WTC11 (cell line): Measurements from ENCODE around the gene RASAL2.

Experiments used
- CTCF ChIP-seq: fragments of 200-600 bp; IDR thresholded peaks from 2 replicates; pipeline ENCODE4 v1.8.0; 2022; ENCODE audit warnings: antibody characterized with exemption
- ELF4 ChIP-seq: sonication (generic); formaldehyde crosslinking; IDR thresholded peaks from 2 replicates; pipeline ENCODE4 v1.8.1; 2022; ENCODE audit warnings: low read depth, mild to moderate bottlenecking, moderate library complexity, missing genetic modification reagents
- IRF2 ChIP-seq: sonication (generic); formaldehyde crosslinking; IDR thresholded peaks from 2 replicates; pipeline ENCODE4 v1.8.0; 2022; ENCODE audit warnings: low read depth, missing genetic modification reagents, borderline replicate concordance
- JUN ChIP-seq: sonication (generic); formaldehyde crosslinking; IDR thresholded peaks from 2 replicates; pipeline ENCODE4 v1.8.0; 2023; ENCODE audit warnings: mild to moderate bottlenecking, missing genetic modification reagents
- TCF7 ChIP-seq: sonication (generic); formaldehyde crosslinking; IDR thresholded peaks from 2 replicates; pipeline ENCODE4 v1.8.0; 2022; ENCODE audit warnings: mild to moderate bottlenecking, low read depth, missing genetic modification reagents, moderate library complexity
- ZNF138 ChIP-seq: sonication (generic); formaldehyde crosslinking; conservative IDR thresholded peaks from 2 replicates; pipeline ENCODE4 v1.8.1; 2022; ENCODE audit warnings: mild to moderate bottlenecking, moderate library complexity, missing genetic modification reagents
- TF ChIP-seq, protein P1 (sequence below): sonication (generic); formaldehyde crosslinking; IDR thresholded peaks from 2 replicates; pipeline ENCODE4 v1.8.0; 2022; ENCODE audit warnings: mild to moderate bottlenecking, missing genetic modification reagents
- TF ChIP-seq, protein P2 (sequence below): sonication (generic); formaldehyde crosslinking; IDR thresholded peaks from 2 replicates; pipeline ENCODE4 v1.8.1; 2022; ENCODE audit warnings: low read depth, missing genetic modification reagents, borderline replicate concordance

DNA sequence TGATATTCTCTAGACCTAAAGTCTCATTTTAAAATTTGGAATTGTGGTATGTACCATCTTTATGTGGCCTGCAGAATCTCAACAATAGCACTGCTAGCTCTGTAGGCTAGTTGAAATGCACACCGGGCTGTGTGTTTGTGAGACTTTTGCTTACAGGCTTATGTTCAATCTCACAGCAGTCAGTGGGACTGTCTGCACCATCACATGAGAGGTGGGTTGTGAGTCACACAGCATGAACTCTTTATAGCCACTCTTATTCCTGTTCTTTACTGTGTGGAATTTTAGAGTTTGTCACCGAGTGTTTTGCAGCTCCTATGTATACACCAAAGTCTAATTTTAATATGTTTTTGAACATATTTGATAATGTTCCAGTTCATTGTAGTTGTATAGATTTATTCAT, 74.6 kb downstream of the RASAL2 start:
- TF ChIP-seq IRF2 (no peak), CTCF (no peak), JUN (no peak), ELF4 (CRISPR knock-in tag) (no peak), ZNF138 (CRISPR knock-in tag) (no peak), TCF7 (no peak)
- TF ChIP-seq, protein P1, sequence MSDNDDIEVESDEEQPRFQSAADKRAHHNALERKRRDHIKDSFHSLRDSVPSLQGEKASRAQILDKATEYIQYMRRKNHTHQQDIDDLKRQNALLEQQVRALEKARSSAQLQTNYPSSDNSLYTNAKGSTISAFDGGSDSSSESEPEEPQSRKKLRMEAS (CRISPR knock-in tag), result no peak
- TF ChIP-seq, protein P2, sequence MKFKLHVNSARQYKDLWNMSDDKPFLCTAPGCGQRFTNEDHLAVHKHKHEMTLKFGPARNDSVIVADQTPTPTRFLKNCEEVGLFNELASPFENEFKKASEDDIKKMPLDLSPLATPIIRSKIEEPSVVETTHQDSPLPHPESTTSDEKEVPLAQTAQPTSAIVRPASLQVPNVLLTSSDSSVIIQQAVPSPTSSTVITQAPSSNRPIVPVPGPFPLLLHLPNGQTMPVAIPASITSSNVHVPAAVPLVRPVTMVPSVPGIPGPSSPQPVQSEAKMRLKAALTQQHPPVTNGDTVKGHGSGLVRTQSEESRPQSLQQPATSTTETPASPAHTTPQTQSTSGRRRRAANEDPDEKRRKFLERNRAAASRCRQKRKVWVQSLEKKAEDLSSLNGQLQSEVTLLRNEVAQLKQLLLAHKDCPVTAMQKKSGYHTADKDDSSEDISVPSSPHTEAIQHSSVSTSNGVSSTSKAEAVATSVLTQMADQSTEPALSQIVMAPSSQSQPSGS, result no peak
